NT2/D1 (cell line): ENCODE data around the gene WRAP73.

Experiments used
- DNase-seq: peaks from one replicate; pipeline ENCODE4 v3.0.0-alpha.2; 2011; ENCODE audit warnings: low read depth, low spot score
- H3K27me3 ChIP-seq: 2 replicates; pipeline ENCODE4 v1.6.0; 2011; ENCODE audit warnings: mild to moderate bottlenecking; ENCODE audit not compliant: insufficient read length, insufficient read depth
- H3K36me3 ChIP-seq: 2 replicates; pipeline ENCODE4 v1.6.1; 2011; ENCODE audit warnings: mild to moderate bottlenecking, low read length, mixed read lengths; ENCODE audit not compliant: insufficient read depth, insufficient read length
- H3K4me1 ChIP-seq: 2 replicates; pipeline ENCODE4 v1.5.1; 2011; ENCODE audit not compliant: insufficient read depth, insufficient read length
- H3K4me3 ChIP-seq: 2 replicates; pipeline ENCODE4 v1.5.1; 2011; ENCODE audit warnings: low read depth; ENCODE audit not compliant: insufficient read length
- H3K9ac ChIP-seq: 2 replicates; pipeline ENCODE4 v1.6.0; 2011; ENCODE audit warnings: low read depth; ENCODE audit not compliant: insufficient read length
- H3K9me3 ChIP-seq: 2 replicates; pipeline ENCODE4 v1.5.1; 2011; ENCODE audit warnings: mild to moderate bottlenecking, low read length; ENCODE audit not compliant: insufficient read depth
- SUZ12 ChIP-seq: IDR thresholded peaks from 2 replicates; pipeline ENCODE4 v1.6.1; 2011; ENCODE audit not compliant: insufficient read length, insufficient read depth; ENCODE audit errors: extremely low read depth
- YY1 ChIP-seq: IDR thresholded peaks from 2 replicates; pipeline ENCODE4 v1.6.1; 2011; ENCODE audit not compliant: insufficient read length, insufficient read depth
- ZNF274 ChIP-seq: IDR thresholded peaks from 2 replicates; pipeline ENCODE4 v1.6.1; 2011; ENCODE audit warnings: mild to moderate bottlenecking, low read depth, low read length

The WRAP73 gene

GRCh38 chr1:3618881-3619671 is 30.8 kb downstream of the WRAP73 start:
- Histone ChIP-seq H3K9me3 (no peaks in the 10 kb centered on the region), H3K9ac (no peak overlapping the region), H3K4me1 (peaks cover 12% of the 10 kb centered on the region), H3K27me3 (peaks cover 23% of the 10 kb centered on the region), H3K36me3 (no peaks in the 10 kb centered on the region), H3K4me3 (no peak overlapping the region)
- TF ChIP-seq ZNF274 (no peak), YY1 (no peak), SUZ12 (no peak)
- DNase-seq = peak; percentile 54

GRCh38 chr1:3618531-3618880 is 31.4 kb downstream of the WRAP73 start:
- Histone ChIP-seq H3K4me1 (peaks cover 16% of the 10 kb centered on the region), H3K27me3 (peaks cover 17% of the 10 kb centered on the region), H3K9ac (peak overlapping the region; percentile 32), H3K4me3 (no peak overlapping the region), H3K9me3 (no peaks in the 10 kb centered on the region), H3K36me3 (no peaks in the 10 kb centered on the region)
- no peak for DNase-seq
- TF ChIP-seq YY1 (no peak), SUZ12 (no peak), ZNF274 (no peak)

- H3K36me3 ChIP-seq = no peaks in the 10 kb centered on the region
- H3K27me3 ChIP-seq = peaks cover 11% of the 10 kb centered on the region
- TF ChIP-seq SUZ12 (no peak), YY1 (no peak), ZNF274 (no peak)
- H3K4me1 ChIP-seq = peaks cover 20% of the 10 kb centered on the region
- no peaks in the 10 kb centered on the region for H3K9me3 ChIP-seq
- no peak overlapping the region for H3K9ac ChIP-seq
- DNase-seq = no peak
- no peak overlapping the region for H3K4me3 ChIP-seq
Measured at GRCh38 chr1:3617806-3618345, 32.0 kb downstream of the WRAP73 start.

- Histone ChIP-seq H3K4me3 (no peak overlapping the region), H3K27me3 (peaks cover 21% of the 10 kb centered on the region), H3K36me3 (no peaks in the 10 kb centered on the region), H3K4me1 (peaks cover 26% of the 10 kb centered on the region), H3K9ac (no peak overlapping the region), H3K9me3 (no peaks in the 10 kb centered on the region)
- TF ChIP-seq YY1 (no peak), SUZ12 (no peak), ZNF274 (no peak)
- no peak for DNase-seq
Measured at GRCh38 chr1:3616861-3617260, 33.0 kb downstream of the WRAP73 start.

GRCh38 chr1:3614755-3615742 is 34.9 kb downstream of the WRAP73 start:
- Histone ChIP-seq H3K27me3 (peaks cover 14% of the 10 kb centered on the region), H3K36me3 (no peaks in the 10 kb centered on the region), H3K4me3 (no peak overlapping the region), H3K9me3 (no peaks in the 10 kb centered on the region), H3K9ac (no peak overlapping the region), H3K4me1 (peaks cover 27% of the 10 kb centered on the region)
- DNase-seq = no peak
- TF ChIP-seq SUZ12 (no peak), ZNF274 (no peak), YY1 (no peak)

GRCh38 chr1:3612123-3612522 is 37.8 kb downstream of the WRAP73 start:
- Histone ChIP-seq H3K4me1 (peaks cover 42% of the 10 kb centered on the region), H3K4me3 (peak overlapping the region; percentile 28), H3K27me3 (peaks cover 13% of the 10 kb centered on the region), H3K9me3 (no peaks in the 10 kb centered on the region), H3K36me3 (no peaks in the 10 kb centered on the region), H3K9ac (peak overlapping the region; percentile 42)
- TF ChIP-seq SUZ12 = no peak
- TF ChIP-seq ZNF274 = no peak
- TF ChIP-seq YY1 = no peak
- DNase-seq = no peak

- H3K4me3 ChIP-seq = peak within 1 kb of the TSS; percentile 64
- H3K27me3 ChIP-seq = peaks cover 13% of the 10 kb centered on the region
- no peaks in the 10 kb centered on the region for H3K36me3 ChIP-seq
- TF ChIP-seq ZNF274 (no peak), YY1 (no peak)
- peaks cover 42% of the 10 kb centered on the region for H3K4me1 ChIP-seq
- H3K9ac ChIP-seq = peak within 1 kb of the TSS; percentile 83
- no peaks in the 10 kb centered on the region for H3K9me3 ChIP-seq
- peak; percentile 76 for DNase-seq
Measured at GRCh38 chr1:3611170-3612019, 38.5 kb downstream of the WRAP73 start, which contains the start of gene MEGF6. Gene MEGF6 (minus strand): TSS chr1:3611508. CDS start chr1:3611268, 240 bp downstream.
